Muscle of arm (tissue), 12 donors: ENCODE results near the gene APBA1. TPM values are rescaled to one million over a fixed set of nuclear protein-coding genes. Genes with fewer than 3 reads are reported as not detected.

Experiments used
- DNase-seq: peaks from one replicate; pipeline ENCODE4 v3.0.0-alpha.2; 2013
- polyA plus RNA-seq, 12 donors: library from polyadenylated mRNA; unstranded; fragments of 120-200 nt; gene quantifications; one replicate each; pipeline ENCODE4 v1.2.1, GENCODE V29; 2013; ENCODE audit not compliant: insufficient read length in 12 of 12

APBA1 gene
- polyA plus RNA-seq, 12 donors, result 5.7 to 19.9 (median 8.5) TPM; not detected in 1

DNA sequence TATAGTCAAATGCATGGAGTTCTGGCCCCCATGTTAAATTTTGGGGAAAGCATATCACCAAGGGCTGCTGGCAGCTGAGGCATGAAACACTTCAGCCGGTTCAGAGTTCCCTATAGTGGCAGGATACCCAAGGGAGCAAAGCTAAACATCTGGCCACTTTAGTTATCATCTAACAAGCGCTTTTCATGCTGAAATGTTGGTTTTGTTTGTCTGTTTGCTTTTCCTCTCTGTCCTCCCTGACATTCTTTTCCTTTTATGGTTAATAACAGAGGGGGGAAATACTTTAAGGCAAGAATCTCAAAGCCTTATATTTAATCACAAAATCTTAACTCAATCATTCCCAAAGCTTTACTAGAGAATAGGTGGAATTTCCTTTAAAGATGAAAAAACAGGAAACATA is 11.9 kb downstream of the APBA1 start:
- DNase-seq, result no peak

DNA sequence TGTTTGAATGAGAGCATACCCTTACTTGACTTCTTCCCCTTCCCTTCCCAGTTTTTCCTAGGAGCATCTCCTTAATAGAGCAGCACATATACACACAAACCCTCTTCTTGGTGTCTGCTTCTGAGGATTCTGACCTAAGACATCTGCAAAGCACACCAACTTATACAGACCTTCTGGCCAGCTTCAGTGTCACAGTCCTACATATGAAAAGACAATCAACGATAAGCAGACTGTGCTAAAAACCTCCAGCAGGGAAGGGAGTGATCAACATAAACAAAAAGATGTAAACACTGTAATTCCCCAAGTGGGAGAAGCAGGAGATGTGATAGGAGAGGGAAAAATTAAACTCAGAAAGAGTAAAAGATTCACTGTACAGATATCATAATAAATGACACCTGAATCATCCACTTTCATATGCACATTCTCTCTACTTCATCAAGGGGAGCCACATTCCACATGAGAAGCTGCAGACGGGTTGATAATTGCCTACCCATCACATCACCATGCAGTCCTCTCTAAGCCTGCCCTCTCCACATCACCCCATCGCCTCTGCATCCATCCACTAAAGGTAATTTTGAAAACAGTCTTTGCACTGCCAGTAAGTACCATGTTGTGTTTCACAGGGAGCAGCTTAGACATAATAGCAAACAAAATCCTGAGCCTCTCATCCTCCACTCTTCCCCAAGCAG is 13.0 kb downstream of the APBA1 start:
- no peak for DNase-seq

DNA sequence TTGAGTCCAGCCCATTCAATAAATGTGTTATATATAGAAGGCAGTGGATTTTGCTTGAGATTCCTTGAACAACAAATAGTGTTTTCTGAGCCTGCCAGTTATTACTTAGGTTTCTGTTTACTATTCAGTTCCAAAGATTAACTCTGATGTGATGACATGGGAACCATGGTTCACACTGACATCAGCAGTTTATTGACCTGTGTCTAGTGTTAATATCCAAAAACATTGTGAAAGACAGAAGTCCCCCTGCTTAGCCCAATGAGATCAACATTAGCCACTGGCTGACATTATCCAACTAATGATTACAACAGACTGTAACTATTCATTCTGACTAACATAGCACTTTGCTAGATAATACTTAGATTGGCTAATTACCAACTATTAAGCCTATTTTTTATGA is 14.9 kb downstream of the APBA1 start:
- DNase-seq, result no peak

DNA sequence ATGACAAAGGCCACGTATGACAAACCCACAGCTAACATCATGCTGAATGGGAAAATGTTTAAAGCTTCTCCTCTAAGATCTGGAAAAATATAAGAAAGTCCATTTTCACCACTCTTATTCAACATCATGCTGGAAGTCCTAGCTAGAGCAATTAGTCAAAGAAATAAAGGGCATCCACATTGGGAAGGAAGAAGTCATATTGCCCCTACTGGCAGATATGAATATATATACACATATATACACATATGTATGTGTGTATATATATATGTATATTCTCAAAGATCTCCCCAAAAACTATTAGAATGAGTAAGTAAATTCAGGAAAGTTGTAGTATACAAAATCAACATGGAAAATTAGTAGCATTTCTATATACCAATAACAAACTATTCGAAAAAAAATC is 17.1 kb downstream of the APBA1 start:
- DNase-seq, result no peak

DNA sequence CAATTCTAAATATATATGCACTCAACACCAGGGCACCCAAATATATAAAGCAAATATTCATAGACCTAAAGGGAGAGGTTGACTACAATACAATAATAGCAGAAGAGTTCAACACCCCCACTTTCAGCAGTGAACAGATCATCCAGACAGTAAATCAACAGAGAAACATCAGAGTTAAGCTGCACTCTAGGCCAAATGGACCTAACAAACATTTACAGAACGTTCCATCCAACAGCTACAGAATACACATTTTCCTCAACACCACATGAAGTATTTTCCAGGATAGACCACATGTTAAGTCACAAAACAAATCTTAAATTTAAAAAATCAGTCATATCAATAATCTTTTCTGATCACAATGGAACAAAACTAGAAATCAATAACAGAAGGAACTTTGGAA is 18.9 kb downstream of the APBA1 start:
- DNase-seq, result no peak

DNA sequence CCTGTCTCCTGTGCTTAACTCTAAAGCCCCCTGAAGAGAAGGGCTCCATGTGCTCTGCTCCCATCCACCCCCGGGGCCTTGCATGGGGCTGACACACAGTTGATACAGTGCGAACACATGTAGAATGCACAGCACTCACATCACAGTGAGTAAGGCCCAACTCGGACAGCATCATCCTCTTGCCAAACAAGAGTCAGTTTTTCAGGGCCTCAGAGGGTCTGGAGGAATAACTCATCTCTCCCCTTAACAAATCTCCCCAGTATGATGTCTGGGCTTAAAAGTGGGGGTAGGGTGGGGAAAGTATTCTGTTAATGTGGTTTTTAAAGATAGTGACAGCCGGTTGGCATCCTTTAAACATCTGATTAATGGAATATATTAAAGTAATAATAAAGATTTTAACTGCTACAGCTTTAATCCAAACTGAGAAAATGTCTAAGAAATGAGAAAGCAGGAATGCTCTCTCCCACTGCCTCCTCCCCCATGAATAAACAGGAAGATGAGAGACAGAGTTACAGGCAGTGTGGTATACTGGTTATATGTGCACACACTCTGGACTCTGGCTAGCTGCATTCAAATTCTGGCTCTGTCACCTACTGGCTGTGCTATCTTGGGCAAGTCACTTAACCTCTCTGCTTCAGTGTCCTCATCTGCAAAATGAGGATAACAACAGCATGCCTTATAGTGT is 22.5 kb downstream of the APBA1 start:
- DNase-seq, result no peak

DNA sequence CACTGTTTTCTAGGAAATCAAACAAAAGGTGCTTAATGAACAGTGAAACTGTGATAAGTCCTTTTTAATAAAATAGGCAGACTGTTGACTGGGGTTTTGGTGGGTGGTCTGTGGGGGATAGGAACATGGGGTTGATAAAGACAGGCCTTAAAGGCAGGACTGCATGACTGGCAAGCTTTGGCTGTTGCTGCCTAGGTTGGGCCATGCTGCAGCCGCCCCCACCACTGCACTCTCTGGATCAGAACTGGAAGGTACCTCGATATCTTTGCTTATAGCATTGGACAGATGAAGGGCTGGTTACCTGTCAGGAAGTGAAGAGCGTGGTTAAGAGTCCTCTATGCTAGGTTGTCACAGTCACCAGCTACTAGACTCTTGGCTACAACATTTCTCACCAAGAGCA is 24.4 kb downstream of the APBA1 start:
- no peak for DNase-seq

DNA sequence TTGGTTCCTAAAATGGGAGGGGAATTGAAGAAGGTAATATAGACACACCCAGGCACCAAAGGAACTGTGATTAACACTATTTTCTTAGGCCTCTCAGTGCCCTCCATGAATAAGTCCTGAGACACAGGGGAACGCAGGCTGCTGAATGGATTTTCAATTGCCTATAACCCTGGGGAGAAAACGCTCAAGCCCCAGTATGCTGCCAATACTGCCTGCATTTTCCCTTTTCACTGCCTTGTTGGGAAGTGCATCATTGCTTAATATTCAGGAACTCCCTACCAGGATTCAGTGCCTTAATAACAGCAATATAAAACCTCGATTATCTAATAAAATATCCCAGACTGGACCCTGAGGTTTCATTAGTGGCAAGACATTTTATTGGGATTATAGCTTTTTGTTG is 25.4 kb downstream of the APBA1 start:
- no peak for DNase-seq

DNA sequence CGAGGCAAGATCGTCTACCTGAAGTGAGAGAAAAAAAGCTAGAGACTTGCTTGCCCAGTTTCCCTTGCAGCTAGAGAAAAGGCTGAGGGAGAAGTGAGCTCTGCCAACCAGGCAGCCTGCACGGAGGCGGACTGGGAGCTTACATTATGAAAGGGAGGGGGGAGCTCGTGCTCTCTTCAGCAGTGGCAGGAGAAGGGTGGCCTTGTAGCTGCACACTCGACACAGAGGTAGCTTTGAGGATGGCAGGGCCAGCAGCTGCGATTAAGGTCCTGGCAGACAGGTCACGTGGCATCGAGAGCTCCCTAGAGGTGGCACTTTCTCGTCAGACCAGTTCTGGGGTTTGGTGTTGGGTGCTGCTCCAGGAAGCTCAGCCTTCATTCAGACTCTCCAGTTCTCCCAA is 26.7 kb downstream of the APBA1 start:
- DNase-seq, result no peak

DNA sequence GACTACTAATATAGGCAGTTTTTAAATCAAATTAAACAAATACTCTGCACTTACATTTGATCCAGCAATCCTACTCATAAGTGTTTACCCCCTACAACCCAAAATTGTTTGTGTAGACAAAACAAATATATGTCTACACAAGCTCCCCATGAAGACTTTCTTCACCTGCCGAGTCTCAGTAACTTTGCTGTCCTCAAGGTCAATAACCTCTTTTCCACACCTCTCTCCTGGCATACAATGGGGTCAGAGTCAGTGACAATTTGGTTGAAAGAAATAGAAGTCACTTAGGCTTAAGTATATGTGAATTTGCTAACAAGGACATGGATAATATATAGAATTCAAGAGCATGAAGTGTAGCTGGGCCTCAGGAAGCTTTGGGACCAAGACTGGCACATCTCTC is 29.1 kb downstream of the APBA1 start:
- no peak for DNase-seq

DNA sequence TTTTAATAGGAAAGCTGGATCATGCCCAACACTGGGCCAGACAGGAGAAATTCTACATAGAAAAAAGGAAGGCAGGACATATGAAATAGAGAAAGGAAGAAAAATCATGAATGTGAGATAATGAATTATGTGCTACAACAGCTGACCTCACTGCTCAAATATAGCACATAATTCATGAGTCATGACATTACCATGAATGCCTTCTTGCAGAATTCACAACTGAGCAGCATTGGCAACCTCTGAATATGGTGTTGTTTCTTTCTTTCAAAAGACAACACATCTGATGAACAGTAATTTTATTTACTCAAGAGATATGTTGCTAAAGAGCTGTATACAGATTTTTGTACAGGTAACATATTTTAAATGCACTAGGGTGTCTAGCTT is 34.4 kb downstream of the APBA1 start:
- DNase-seq, result no peak

DNA sequence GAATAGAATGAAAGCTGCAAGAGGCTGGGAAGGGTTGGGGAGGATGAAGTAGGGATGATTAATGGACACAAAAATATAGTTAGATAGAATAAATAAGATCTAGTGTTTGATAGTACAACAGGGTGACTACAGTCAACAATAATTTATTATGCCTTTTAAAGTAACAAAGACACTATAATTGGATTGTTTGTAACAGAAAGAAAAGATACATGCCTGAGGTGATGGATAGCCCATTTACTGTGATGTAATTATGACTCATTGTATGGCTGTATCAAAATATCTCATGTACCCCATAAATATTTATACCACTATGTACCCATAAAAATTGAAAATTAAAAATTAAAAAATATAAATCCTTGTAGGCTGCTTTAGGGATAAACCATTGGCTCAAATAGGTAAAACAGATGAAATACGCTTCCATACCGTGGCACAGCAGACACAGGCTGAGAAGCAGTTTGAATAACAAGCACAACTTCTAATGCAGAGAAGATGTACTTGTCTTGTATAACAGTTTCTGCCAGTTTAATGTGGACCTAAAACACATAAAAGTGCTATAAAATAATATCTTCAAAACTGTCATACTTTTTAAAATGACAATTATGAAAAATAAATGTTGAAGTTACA is 34.9 kb downstream of the APBA1 start:
- no peak for DNase-seq

DNA sequence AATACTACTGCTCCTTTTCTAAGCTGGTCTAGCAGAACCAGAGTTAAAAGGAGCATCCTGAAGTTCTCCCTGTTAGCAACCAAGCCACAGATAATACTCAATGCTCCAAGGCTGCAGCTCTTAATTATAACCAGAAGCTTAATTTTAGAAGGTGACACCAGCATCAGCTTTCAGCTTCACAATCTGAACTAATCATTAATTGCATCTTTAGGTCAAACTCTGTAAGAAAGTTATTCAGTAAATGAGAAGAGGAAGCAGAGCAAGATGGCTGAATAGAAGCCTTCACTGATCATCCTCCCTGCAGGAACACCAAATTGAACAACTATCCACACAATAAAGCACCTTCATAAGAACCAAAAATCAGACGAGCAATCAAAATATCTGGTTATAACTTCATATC is 38.5 kb downstream of the APBA1 start:
- no peak for DNase-seq

DNA sequence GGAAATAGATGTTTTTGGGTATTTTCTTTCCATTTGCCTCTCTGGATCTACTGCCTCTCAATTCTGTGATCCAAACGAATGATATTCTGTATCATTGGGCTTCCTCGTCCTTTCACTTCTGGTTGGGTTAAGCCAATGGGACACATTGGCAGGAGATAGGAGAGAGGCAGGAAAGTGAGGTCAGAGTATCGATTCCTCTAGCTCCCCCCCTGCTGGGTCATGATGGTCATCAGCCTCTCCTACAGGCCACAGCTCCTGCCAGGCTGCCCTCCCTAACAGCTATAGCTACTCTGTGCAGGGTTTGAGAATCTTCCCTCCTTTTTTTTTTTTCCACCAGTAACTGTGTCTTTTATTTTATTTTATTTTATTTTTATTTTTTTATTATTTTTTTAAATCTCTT is 39.4 kb downstream of the APBA1 start:
- DNase-seq, result no peak

DNA sequence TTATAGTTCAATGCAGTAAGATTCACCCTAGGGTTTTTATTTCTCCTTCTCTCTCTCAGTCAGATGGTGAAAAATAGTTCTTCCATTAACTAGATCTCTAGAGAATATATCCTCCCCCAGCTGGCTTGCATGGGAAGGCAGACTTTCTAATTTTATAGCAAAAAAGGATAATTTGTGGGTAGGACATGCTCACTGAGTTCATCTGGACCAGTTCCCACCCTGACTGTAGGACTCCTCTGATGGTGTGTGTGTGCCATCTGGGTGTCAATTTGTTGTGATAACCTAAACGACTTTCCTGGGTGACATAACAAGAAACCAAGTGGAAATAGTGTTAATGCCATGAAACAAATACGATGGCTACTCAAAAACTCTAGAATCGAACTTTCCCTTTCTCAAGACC is 44.9 kb downstream of the APBA1 start:
- no peak for DNase-seq

DNA sequence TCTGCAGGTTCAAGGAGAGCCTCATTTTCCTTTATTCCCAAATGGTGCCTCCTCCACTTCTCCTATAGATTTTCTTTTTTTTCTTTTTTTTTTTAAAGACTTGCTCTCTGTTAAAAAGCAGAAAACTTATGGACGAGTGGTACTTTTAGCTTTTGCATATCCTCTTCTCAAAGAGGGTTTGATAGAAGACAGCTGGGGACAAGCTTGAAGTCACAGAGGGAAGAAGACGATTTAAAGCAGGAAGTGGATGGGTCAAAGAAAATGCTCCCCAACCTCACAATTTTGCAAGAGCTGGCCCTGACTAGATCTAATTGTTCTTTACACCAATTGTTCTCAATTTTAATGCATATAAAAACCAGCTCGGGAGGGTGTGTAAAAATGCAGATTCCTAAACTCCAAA is 48.9 kb downstream of the APBA1 start:
- DNase-seq, result no peak

DNA sequence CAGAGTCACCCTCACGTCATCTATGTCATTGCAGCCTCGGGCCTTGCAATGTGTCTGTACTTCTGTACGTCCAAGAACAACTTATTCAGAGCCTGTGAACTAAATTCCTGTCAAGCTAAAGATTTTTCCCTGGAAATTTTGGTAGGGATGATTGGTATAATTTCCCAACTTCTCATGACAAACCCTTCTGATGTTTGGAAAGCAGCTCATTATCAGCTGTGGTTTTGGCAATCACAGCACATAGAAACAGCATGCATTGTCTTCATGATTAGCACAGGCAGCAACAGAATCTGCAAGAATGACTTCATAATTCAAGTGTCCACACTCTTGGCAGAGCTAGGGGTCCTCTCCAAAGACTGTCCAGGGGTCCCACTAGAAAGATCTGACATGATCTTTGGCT is 49.5 kb downstream of the APBA1 start:
- DNase-seq, result peak; percentile 28

DNA sequence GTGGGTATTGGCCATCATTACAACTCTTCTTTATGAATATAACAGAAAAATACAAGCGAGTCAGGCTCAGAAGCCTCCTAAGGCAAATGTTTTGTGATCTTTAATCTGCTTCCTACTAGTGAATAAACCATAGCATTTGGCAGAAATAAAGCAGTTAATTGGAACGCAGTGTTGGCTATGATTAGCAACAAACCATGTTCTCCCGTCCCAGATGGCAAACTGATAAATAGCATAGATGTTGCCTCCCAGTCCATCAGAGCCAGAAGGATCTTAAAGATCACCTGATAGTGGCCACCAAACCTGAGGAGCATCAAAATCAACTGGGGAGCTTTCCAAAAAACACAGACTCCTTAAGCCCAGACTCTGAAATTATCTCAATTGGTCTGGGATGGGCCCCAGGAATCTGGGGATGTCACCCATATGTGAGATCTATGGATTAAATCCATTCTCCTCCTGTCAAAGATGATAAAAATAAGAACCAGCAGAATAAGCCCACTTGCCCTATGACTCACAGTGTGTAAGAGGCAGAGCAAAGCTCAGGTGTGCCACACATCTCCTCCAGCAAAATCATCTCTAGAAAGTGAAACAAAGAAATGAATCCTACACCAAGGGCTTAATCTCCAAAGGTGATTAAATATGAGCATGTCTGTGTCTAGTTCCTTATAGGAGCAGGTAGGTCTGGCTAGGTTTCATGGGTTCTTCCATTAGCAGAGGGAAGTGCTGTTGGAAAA is 50.3 kb downstream of the APBA1 start:
- DNase-seq, result no peak

DNA sequence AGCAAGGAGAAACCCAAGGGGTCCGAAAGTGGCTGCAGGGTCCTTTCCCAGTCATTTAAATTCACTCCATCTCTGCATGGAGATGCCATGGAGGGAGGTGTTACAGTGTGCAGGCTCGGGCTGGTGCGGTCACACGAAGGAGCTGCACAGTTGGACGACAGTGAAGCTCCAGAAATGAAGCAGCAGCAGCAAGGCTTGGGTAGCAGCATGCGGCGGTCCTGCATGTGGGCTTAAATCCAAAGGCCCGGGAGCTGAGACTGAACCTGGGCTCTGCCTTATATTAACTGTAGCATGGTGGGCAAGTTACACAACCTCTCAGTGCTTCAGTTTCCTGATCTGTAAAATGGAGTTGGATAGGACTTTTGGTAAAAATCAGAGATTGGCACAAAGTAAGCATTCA is 51.4 kb downstream of the APBA1 start:
- DNase-seq, result no peak

DNA sequence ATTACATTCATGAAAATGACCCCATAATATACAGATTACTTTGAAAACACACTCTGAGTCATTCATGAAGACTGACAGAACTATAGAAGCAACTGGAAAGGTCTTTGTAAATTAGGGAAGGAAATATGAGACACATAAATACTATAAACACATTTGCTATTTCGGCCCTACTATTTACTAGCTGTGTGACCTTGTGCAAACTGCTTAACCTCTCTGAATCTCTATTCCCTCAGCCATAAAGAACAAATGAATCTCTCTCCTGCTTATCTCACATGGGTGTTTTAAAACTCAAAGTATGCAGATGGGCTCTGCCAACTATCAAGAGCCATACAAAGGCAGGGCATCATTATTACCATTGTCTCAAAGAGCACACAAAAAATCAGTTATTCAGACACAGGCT is 52.9 kb downstream of the APBA1 start:
- DNase-seq, result no peak

DNA sequence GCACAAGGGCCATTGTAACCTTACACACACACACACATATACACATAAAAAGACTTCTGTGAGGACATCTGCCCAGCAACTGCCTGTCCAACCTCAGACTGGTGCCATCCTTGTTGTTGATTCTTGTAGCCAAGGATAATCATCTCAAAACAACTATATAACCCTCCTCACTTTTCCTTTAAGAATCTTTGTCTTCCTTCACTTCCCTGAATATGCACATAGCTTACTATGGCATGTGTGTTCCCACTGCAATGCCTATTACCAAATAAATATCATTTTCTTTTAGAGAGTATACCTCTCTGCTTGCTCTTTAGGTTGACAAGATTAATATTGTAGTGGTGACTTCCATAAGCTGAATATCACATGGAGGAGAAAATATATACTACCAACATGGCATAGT is 55.2 kb downstream of the APBA1 start:
- DNase-seq, result no peak

DNA sequence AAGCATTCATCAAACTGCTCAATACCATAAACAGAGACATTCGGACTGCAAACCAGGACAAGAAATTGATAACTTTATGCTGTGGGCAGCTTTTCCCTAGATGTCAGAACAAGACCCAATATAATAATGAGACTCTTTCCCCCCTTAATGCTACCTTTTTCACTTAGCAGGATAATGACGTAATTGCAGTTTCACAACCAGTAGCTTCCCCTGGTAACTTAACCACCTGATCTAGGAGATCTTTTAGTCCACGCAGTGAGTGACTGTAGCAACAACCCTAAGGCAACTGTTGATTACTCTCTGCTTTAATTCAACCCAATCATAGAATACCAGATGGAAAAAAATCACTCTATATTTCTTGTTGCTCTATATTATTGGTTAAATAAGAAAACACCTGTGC is 56.3 kb downstream of the APBA1 start:
- no peak for DNase-seq

DNA sequence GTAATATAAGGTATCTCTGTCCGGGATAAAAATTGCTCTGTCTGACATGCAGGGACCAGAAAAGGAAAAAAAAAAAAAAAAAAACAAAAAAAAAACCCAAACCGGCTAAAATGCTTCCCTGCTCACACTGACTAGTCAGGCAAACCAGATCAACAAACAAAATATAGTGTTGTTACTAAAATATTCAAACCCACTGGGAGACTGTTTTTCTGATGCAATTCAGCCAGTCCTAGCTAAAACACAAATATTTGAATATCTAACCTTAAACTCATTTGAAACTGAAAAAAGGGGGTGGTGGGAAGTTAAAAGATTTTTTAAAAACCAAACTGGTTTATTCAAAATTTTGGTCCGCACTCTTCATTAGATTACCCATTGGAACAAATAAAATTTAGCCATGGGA is 61.0 kb downstream of the APBA1 start:
- no peak for DNase-seq
